ENCODE results near the gene HS2ST1. TPM values are rescaled to one million over a fixed set of nuclear protein-coding genes. Genes with fewer than 3 reads are reported as not detected.

HS2ST1 gene
- total RNA-seq, 1 experiment from 2014 or later: 57.2 TPM

DNA sequence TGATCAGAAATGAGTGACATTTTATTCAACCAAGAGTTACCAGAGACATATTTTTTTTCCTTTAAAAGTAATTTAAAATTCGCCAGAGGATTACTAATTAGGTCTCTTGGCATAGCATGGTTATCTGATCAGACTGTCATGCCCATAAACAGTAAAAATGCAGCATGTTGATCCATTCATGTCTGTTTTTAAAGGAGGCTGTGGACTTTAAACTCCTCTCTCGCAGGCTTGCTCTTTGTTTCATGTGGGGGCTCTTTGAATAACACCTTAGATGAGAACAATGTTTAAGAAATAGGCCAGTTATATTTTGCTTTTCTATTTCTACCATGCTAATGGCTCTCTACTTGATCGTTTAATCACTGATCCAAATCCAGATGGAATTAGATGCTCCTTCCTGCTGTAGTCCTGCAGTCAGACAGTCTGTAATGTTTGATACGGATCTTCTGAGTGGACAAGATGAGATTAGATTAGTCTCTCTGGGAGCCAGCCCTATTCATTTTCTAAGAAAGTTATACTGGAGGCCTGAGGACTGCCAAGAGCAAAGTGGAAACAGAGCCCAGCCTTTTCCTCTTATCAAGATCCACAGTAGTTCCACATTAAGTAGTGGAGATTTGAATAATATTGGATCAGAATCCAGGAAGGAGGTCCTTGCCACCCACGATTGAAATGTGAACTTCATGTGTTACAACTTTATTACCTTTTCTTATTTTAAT is 197.4 kb downstream of the HS2ST1 start:
- Mint-ChIP-seq H3K4me3 (ENCODE audit: unreplicated experiment) (no peak overlapping the region), H3K27ac (ENCODE audit: unreplicated experiment) (no peak overlapping the region), H3K36me3 (ENCODE audit: insufficient read depth, unreplicated experiment) (peaks cover 15% of the 10 kb centered on the region), H3K9me3 (ENCODE audit: unreplicated experiment) (no peaks in the 10 kb centered on the region), H3K4me1 (ENCODE audit: low read depth, unreplicated experiment) (peaks cover 7% of the 10 kb centered on the region), H3K27me3 (ENCODE audit: insufficient read depth, unreplicated experiment) (no peaks in the 10 kb centered on the region)
- TF ChIP-seq CTCF (IDR thresholded peaks at IDR 0.05; ENCODE audit: insufficient read depth in 1 of 2, low read depth in 1 of 2, low read length in 1 of 2, severe bottlenecking in 1 of 2, unreplicated experiment in 1 of 2): no peak
- CTCF ChIA-PET: no interaction called here
- no peaks in the 10 kb centered on the region for H3K27me3 ChIP-seq (replicated peaks; ENCODE audit: control insufficient read depth, insufficient read depth, low read length)
- no TSS peak for BruUV-seq (replicated peaks)
- no peak for DNase-seq
- H3K9me3 ChIP-seq: no peaks in the 10 kb centered on the region
- H3K36me3 ChIP-seq (ENCODE audit: control insufficient read depth, insufficient read depth, low read length): no peaks in the 10 kb centered on the region
- H3K4me3 ChIP-seq (ENCODE audit: low read depth, low read length): no peak overlapping the region
- intact Hi-C loops (cut with micrococcal nuclease; ENCODE audit: unreplicated experiment): no loop called here
- POLR2A ChIA-PET: no interaction called here
- H3K4me1 ChIP-seq: 0 out of 2 replicates have a peak, but pooled peaks cover 3% of the 10 kb centered on the region

GRCh38 chr1:87113313-87113712 is 198.9 kb downstream of the HS2ST1 start:
- no peaks in the 10 kb centered on the region for H3K9me3 Mint-ChIP-seq (ENCODE audit: unreplicated experiment)
- H3K27ac Mint-ChIP-seq (ENCODE audit: unreplicated experiment): no peak overlapping the region
- BruUV-seq (replicated peaks): no TSS peak
- CTCF ChIA-PET: no interaction called here
- no peak overlapping the region for H3K4me3 Mint-ChIP-seq (ENCODE audit: unreplicated experiment)
- Histone ChIP-seq H3K4me3 (ENCODE audit: low read depth, low read length) (no peak overlapping the region), H3K9me3 (no peaks in the 10 kb centered on the region), H3K36me3 (ENCODE audit: control insufficient read depth, insufficient read depth, low read length) (no peaks in the 10 kb centered on the region), H3K4me1 (0 out of 2 replicates have a peak, but pooled peaks cover 3% of the 10 kb centered on the region), H3K27me3 (replicated peaks; ENCODE audit: control insufficient read depth, insufficient read depth, low read length) (no peaks in the 10 kb centered on the region)
- intact Hi-C loops (cut with micrococcal nuclease; ENCODE audit: unreplicated experiment): no loop called here
- peaks cover 7% of the 10 kb centered on the region for H3K4me1 Mint-ChIP-seq (ENCODE audit: low read depth, unreplicated experiment)
- H3K36me3 Mint-ChIP-seq (ENCODE audit: insufficient read depth, unreplicated experiment): peaks cover 15% of the 10 kb centered on the region
- no peak for TF ChIP-seq CTCF (IDR thresholded peaks at IDR 0.05; ENCODE audit: insufficient read depth in 1 of 2, low read depth in 1 of 2, low read length in 1 of 2, severe bottlenecking in 1 of 2, unreplicated experiment in 1 of 2)
- no peaks in the 10 kb centered on the region for H3K27me3 Mint-ChIP-seq (ENCODE audit: insufficient read depth, unreplicated experiment)
- POLR2A ChIA-PET: no interaction called here
- no peak for DNase-seq

GRCh38 chr1:87115317-87115890 is 201.0 kb downstream of the HS2ST1 start:
- BruUV-seq (replicated peaks): no TSS peak
- H3K4me1 ChIP-seq: 0 out of 2 replicates have a peak, but pooled peaks cover 3% of the 10 kb centered on the region
- peaks cover 4% of the 10 kb centered on the region for H3K4me1 Mint-ChIP-seq (ENCODE audit: low read depth, unreplicated experiment)
- intact Hi-C loops (cut with micrococcal nuclease; ENCODE audit: unreplicated experiment): no loop called here
- H3K9me3 Mint-ChIP-seq (ENCODE audit: unreplicated experiment): no peaks in the 10 kb centered on the region
- H3K4me3 ChIP-seq (ENCODE audit: low read depth, low read length): no peak overlapping the region
- no peaks in the 10 kb centered on the region for H3K36me3 ChIP-seq (ENCODE audit: control insufficient read depth, insufficient read depth, low read length)
- ChIA-PET CTCF (no interaction called here), POLR2A (no interaction called here)
- H3K36me3 Mint-ChIP-seq (ENCODE audit: insufficient read depth, unreplicated experiment): peaks cover 20% of the 10 kb centered on the region
- no peaks in the 10 kb centered on the region for H3K27me3 ChIP-seq (replicated peaks; ENCODE audit: control insufficient read depth, insufficient read depth, low read length)
- DNase-seq: no peak
- H3K27me3 Mint-ChIP-seq (ENCODE audit: insufficient read depth, unreplicated experiment): no peaks in the 10 kb centered on the region
- H3K27ac Mint-ChIP-seq (ENCODE audit: unreplicated experiment): no peak overlapping the region
- no peaks in the 10 kb centered on the region for H3K9me3 ChIP-seq
- no peak overlapping the region for H3K4me3 Mint-ChIP-seq (ENCODE audit: unreplicated experiment)
- no peak for TF ChIP-seq CTCF (IDR thresholded peaks at IDR 0.05; ENCODE audit: insufficient read depth in 1 of 2, low read depth in 1 of 2, low read length in 1 of 2, severe bottlenecking in 1 of 2, unreplicated experiment in 1 of 2)

Data from Caco-2 (cell line).